GM11168 (cell line): Measurements from ENCODE around the gene C1QTNF5.

Experiments used
- in situ Hi-C: fragments of 300-500 bp; cut with MboI; formaldehyde crosslinking; loops from one replicate; pipeline ENCODE4 v1.12.0; 2022; ENCODE audit warnings: low sequenced_read_pairs; ENCODE audit not compliant: unreplicated experiment

The C1QTNF5 gene

DNA sequence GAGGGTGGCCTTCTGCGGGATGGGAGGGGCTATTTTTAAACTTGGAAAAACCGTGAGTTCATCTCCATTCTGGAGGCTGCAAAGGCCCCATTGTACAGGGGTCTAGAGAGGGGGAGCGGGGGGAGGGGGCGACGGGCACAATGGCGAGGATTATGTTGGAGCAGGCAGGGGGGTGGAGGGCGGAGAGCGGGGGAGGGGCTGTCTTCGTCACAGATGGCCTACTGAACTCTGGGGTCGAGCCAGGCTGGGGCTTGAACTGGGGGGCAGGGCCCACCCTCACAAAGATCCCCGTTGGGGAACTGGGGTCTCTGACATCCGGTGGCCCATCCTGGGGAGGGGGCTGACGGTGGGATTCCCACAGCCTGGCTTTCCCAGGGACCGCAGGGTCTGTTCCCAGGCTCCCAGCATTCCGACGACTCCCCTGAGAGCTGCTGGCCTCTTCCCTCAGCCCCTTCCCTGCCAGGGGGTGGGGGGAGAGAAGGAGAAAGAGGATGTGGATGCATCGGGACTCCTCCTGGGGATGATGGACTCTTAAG lies 20.4 kb downstream of the C1QTNF5 start:
- in situ Hi-C loops, result no loop called here

DNA sequence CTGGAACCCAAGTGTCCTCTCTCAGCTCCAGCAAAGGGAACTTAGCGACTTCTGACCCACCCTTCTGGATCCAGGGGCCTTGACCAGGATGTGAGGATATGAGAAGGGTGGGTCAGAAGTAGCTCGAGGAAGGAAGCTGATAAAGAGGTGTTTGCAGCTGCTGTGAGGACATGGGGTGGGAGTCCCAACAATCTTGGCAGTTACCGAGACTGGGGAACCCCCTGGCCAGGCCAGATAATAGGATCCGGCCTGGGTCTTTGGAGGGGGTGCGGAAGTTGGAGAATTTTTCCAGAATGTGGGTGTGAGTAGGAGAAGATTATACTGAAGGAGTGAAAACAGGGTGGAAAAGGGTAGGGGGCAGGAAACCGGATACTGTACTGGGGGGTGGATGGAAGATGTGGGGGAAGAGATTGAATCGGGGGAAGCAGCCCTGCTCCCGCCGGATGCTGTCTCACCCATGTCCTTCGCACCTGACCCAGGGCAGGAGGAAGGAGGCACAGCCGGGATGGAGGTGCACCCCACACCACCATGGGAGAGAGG lies 20.9 kb downstream of the C1QTNF5 start:
- in situ Hi-C loops, result no loop called here

DNA sequence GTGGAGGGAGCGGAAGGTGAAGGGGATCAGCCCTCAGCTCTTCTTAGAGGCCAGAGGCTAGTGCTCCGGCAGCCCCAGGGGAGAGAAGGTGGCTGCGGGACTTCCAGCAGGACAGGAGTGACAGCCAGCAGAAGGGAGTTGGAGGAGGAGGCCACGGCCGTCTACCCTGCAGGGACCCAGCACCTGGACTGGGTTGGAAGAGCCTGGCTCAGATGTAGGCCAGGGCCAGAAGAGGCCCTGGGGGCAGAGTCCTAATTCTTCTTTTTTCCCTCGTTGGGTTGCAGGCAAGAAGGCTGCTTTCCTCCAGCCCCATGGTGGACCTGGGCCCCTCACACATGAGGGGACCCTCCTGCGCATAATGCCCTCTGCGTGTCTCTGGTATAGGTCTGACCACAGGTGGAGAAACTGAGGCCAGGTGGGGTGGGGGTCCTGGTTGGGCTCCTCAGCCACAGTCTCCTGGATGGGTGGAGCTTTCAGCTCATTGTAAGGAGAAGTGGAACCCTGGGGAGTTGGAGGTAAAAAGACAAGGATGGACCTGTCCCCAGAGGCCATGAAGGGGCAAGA lies 21.5 kb downstream of the C1QTNF5 start:
- in situ Hi-C loops, result no loop called here

DNA sequence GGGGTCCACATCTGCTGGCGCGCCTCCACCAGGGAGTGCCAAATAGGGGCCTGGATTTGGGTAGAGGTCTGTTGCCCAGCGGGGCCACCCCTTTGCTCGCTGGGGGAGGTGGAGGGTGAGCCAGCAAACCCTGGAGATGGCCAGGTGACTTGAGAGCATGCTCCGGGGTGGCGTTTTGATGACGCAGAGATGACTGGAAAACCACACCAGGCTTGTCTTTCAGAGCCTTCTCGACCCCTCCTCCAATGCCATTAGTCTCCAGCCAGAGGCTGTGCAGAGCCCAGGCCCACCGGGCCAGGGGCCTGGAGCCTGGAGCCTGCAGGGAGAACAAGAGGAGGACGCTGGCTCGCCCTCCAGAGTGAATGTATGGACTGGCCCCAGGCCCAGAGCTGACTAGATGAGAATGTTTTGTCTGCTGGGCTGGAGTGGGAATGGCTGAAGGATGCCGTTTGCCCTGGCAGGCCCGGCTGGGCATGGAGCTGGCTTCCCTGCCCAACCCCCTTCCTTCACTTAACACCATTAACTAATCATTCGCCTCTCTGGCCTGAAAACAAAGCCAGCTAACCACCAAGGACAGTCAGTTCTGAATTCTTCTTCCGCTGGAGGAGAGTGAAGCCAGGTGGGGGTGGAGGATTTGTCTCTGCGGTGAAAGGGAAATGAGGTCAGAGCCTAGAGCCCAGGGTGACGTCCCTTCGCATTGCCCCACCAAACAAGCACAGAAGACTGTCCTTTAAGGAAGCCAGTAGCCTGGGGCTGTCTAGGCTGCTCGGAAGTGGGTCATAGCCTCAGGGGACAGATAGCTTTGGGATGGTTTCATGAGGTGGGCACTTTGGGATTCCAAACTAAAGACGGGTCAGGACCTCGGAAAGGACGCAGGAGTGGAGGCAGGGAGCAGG lies 22.2 kb downstream of the C1QTNF5 start:
- in situ Hi-C loops, result no loop called here

DNA sequence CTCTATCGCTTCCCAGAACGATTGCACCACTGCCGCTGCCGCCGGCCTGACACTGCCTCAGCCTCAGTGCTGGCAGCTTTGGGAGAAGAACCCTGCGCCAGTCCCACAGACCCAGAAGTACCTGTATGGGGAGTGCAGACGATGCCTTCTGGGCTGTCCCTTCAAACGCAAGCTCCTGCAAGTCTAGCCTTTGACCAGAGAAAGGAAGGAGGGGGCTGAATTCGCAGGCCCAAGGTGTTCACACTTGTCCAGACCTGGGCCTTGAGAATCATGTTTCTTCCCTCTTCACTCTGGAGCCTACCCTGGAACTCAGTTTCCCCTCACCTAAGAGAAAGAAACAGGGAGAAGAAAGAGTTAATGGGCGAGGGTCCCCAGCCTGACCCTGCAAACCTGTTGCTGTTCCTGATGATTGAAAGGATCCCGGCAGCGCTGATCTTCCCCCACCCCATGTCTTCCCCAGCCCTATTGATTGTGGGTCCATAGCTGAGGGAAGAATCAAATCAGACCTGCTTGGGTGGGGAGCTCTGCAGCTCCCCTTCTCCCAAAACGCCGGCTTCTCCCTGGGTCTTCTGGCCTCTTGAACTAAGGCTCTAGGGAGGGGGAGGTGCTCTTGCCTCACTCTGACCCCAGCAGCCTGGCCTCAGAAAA lies 23.0 kb downstream of the C1QTNF5 start:
- in situ Hi-C loops, result no loop called here

DNA sequence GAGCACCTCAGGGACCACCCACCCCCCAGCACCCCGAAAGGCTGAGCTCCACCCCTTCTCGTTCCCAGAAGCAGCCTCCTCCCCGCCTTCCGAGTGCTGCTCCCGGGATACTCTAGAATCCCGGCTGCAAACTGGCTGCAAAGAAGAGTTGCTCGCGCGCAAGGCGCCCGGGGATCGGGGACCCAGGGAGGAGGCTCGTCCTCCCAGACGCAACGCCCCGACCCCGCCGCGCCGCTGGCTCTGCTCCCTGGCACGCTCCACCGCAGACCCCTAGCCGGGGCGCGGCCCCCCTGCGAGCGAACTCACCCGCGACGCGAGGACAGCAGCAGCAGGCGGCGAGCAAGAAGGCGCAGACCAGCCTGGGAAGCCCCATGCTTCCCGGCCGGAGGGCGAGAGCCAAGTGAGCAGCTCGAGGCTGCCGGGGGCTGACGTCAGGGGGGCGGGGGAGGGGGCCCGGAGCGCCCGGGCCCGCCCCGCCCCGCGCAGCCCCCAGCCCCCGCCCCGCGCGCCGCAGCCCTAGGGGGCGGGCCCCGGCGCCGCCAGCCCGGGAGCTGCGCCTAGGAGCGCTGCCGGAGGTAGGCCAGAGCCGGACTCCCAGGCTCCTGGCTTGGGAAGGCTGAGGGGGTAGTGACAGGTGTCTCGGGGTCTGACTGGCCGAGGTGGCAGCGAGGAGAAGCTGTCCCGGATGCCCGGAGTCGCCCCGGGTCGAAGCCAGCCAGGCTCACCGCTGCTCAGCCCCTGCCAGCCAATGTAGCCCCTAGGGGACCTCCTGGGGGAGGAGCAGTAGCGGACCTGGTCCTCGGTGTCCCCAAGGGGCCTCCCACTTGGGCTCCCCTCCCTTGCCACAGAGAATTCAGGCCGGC lies 23.7 kb downstream of the C1QTNF5 start, which contains the start of gene MCAM:
Gene MCAM (minus strand): TSS at position 402 of the 863 bp plus-strand sequence. CDS start 29 bp downstream, at position 373.
- in situ Hi-C loops, result no loop called here

DNA sequence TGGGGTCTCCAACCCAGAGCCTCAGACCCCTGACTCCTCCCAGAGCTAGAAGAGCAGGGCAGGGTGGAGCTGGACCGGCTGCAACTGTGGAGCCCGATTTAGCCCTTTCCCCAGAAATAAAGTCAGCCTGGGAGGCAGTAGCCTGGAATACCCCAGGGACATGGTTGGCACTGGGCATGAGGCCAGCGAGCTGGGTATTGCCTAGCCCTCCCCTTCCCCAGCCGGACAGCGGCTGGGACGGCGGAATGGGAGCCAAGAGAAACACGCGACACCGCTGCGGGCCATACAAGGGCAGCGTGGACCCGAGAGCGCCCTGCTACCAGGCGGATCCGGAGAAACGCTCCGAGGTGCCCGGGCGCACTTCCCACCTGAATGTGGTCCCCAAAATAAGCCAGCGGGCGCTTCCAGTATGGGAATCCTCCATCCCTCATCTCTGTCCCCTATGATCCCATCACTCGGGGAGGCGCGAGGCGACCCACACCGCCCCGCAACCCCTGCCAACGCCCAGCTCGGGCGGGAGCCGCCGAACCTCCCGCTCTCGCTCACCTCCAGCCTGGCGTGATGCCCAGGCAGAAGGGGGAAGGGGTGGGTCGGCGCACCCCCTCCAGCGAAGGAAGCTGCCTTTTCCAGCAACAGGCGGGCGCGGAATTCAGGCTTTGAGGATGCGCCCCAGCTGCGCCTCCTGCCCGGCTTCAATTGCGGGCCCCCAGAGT lies 24.5 kb downstream of the C1QTNF5 start:
- in situ Hi-C loops, result no loop called here

DNA sequence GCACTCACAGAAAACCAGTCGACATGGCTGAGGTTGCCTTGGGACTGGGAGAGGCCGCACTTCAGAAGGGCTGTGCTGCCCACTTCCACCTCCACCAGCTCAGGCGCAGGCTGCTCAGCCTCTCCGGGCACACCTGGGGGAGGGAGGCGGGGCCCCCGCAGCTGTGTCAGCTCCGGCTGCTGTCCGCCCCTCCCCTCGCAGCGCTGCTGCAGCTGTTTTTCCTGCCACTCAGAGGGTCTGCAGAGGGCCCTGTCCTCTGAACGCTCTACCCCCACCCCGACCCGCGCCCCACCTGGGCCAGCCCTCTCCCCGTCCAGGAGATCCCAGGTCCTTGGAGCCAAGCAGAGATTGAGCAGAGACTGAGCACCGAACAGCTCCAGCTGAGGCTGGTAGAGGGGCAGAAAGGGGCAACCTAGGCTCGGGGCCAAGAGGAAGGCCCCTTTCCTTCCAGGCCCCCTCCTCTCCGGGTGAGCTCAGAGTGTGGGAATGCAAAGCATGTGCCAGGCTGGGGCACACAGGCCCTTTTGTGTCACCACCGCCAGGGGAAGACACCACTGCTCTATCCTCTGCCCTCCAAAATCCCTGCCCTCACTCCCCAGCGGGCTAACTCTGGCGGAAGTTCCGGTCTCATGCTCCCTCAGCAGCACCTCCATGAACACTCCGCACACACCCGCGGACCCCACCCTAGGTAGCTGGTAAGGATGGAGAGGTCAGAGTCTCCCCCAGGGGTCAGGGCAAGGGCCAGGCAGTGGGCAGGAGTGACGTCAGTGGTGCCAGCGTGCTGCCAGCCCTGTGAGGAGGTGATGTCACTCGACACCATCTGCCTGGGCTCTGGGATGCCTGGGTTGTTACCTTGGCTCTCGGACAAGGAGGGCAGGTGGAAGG lies 25.3 kb downstream of the C1QTNF5 start:
- in situ Hi-C loops, result no loop called here

DNA sequence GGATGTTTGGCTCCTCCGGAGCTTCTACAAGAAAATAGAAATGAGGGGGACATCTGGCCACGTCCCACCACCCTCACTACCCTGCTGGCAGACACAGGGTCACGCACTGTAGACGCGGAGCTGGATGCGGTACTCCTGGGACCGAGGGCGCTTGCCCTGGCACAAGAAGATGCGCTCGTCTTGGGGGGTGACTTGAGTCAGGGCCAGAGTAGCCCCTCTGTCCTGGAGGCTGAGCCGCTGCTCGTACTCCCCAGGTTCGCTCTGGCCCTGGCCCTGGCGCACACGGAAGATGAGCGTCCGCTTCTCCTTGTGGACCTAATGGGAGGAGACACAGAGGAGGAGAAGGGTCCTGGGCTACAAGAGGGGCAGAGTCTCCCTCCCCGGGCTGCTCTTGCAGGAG lies 26.0 kb downstream of the C1QTNF5 start:
- in situ Hi-C loops, result no loop called here

DNA sequence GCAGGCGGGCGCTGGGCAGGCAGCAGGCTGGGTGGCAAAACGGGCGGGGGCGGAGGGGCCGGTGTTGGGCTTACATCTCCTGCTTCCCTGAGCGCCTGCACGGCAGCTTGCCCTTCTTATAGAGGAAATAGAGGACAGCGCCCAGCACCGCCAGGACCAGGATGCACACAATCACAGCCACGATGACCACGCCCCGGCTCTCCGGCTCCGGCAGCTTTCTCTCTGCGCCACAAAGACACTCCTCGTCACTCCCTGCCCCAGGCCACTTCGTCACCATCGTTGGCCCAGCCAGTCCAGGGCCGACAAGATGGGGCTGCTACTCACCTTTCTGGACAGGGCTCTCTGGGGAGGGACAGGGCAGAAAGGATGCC lies 30.0 kb downstream of the C1QTNF5 start:
- in situ Hi-C loops, result no loop called here

DNA sequence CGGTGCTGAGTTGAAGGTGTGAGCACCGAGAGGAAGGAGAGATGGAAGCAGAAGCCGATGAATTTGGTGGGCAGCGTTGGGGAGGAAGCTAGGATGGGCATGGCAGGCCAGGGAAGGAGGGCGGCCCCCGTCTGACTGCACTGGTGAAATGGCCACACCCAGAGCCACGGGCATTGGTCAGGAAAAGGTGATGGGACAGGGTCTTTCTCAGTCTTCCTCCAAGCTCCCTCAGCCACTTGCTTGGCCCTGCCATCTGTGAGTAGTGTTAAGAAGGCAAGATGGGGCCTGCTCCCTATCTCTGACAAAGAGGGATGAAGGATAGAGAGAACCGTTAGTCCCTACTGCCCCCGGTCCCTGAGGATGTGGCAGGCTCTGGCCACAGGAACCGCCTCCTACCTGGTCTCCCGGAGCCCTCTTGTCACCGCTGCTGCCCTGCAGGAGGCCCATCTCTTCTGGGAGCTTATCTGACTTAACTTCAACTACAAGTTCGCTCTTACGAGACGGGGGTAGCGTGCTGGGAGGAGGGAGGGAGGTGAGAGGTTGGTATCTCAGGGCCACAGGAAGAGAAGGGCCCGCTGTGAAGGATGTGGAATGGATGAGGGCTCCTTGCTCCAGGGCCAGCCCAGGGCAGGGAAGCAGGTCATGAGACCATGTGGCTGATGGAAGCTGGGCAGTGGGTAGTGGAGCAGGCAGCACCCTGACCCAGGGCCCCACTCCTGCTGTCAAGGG lies 30.6 kb downstream of the C1QTNF5 start:
- in situ Hi-C loops, result no loop called here

DNA sequence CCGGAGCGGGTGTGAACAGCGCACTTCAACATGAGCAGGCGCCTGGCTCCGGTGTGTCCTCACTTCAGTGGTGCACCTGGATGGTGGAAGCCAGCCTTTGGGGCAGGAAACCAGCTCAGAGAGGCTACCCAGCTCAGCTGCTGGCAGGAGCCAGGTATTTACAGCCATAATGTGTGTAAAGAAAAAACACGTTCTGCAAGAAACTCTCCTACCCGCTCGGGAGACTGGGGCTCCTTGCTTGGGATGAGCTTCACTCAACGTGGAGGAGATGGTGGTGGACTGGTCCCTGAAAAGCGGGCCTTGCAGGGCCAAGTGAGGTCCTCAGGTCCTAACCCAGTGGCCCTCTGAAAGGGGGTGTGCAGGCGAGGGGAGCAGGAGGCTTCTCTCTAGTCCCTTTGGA lies 31.3 kb downstream of the C1QTNF5 start:
- in situ Hi-C loops, result no loop called here

DNA sequence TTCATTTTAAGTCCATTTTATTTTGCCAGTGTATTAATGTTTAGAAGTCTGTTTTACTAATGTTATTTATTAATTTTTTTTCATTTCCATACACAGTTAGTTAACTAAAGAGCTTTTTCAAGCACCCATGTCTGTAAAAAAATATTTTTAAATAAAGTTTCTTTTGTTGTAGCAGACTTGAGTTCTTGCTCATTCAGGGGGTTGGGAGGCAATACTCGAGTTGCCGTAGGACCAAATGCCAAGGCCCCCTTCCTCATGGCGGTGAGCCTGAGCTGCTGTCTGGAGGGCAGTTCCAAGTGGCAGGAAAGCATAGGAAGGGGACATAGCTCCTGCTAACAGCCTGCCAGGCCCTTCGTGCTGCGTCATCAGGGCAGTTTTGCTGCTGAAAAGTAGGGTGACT lies 32.7 kb downstream of the C1QTNF5 start:
- in situ Hi-C loops, result no loop called here

DNA sequence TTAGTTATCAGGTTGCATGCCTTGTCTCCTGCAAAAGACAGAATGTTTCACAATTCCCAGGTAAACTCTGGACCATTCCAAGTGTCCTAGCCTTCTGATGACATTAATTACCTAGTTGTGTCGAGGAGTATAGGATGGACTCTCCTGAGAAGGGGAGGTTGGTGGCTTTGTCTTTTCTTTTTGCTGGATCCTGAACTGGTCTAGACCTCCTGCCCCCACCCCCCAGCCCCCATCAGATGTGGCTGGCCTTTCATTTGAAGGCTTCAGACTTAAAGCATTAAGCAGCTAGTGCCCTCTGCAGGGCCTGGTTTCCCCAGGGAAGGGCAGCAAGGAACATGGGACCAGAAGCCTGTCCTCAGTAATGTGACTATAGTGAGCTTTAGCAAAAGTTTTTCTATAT lies 33.5 kb downstream of the C1QTNF5 start:
- in situ Hi-C loops, result no loop called here

DNA sequence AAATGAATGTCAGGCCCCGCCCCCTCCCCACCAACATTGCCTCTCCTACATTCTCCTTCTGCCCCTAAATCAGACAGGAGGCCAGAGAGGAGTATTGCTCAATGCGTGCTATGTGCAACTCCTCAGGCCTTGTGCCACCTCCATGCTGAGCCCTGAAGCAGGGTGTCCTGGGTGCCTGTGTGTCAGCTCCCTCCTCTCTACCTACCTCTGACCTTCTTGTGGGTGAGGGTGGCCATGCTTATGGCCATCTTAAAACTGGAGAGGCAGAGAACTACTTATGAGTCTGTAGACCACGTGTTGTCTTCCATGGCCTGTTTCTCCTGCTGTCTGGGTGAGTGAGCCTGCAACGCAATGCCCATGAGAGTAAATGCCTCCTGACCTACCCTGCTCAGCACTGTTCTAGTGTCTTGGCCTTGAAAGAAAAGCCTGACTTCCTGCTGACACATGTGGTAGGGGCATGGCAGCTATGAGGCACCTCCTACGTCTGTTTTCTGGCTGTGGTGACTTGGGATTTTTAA lies 34.3 kb downstream of the C1QTNF5 start:
- in situ Hi-C loops, result no loop called here

DNA sequence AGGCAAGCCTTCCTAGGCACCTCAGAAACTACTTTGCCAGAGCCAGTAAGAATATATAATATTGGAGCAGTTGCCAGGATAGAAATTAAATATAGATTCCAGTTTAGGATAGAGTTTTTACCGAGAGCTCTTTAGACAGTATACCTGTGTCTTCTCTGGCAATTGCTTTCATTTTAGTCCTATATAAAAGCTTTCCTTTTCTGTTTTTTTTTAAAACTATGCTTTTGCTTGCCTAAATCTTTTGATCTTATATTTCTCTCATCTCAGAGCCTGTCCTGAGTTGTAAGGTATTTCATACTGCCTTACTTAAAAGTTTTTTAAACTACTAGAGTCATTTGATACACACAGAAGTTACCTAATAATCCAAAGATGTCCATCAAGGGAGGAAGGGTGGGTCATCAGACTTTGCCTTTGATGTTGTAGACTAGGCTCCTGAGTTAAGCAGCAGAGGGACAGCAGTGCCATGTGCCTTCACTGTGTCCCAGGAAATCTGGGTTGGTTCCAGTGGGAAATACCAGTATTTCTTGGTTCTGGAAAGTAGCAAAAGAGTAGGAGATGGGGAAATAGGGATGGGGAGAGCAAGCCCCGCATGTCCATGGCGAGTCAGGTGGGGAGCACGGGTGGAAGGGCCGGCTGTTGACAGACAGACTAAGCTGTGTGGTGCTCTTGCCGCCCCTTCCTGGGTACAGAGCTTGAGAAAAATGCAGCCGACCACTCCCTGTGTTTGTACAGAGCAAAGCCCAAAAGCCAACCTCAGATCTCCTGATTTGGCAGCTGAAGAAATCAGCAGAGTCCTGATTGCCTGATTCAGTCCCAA lies 34.9 kb downstream of the C1QTNF5 start:
- in situ Hi-C loops, result no loop called here
